Transverse colon (tissue), 4 donors: ENCODE measurements around the gene PACRG. TPM values are rescaled to one million over a fixed set of nuclear protein-coding genes. Genes with fewer than 3 reads are reported as not detected.

ENCODE experiments used
- DNase-seq: peaks from one replicate; pipeline ENCODE4 v3.0.0-alpha.2; 2019
- H3K27ac ChIP-seq, 4 donors: fragments of 200-600 bp; sonication (generic); 2 replicates each; pipeline ENCODE4 v1.5.1; 2016 to 2018; ENCODE audit warnings: inconsistent platforms in 4 of 4
- H3K27me3 ChIP-seq: fragments of 200-600 bp; sonication (generic); 2 replicates; pipeline ENCODE4 v1.5.1; 2017; ENCODE audit warnings: inconsistent platforms
- H3K36me3 ChIP-seq, 4 donors: fragments of 200-600 bp; sonication (generic); 2 replicates each; pipeline ENCODE4 v1.5.1; 2017 to 2019; ENCODE audit warnings: inconsistent platforms in 4 of 4
- H3K4me1 ChIP-seq, 4 donors: fragments of 200-600 bp; sonication (generic); 2 replicates each; pipeline ENCODE4 v1.5.1; 2017 to 2020; ENCODE audit warnings: inconsistent platforms in 4 of 4
- H3K4me3 ChIP-seq, 4 donors: fragments of 200-600 bp; sonication (generic); 1 replicate in 1 of 4; 2 replicates in 3 of 4; pipeline versions ENCODE4 v1.5.1 to v1.6.1; 2017 to 2019; ENCODE audit warnings: inconsistent platforms in 4 of 4
- H3K9me3 ChIP-seq, 2 donors: fragments of 200-600 bp; sonication (generic); 2 replicates each; pipeline ENCODE4 v1.5.1; 2017 to 2019; ENCODE audit warnings: inconsistent platforms in 2 of 2
- CTCF ChIP-seq, 5 experiments: fragments of 200-600 bp in 3 of 5; fragments of 450-650 bp in 2 of 5; sonication (generic) in 3 of 5; IDR thresholded peaks; 1 replicate in 2 of 5; 2 replicates in 3 of 5; pipeline ENCODE4 v1.5.1; 2016 to 2017; ENCODE audit warnings: antibody characterized with exemption in 5 of 5, inconsistent platforms in 3 of 5, mild to moderate bottlenecking in 2 of 5, moderate library complexity in 1 of 5
- EP300 ChIP-seq: sonication (generic); formaldehyde crosslinking; IDR thresholded peaks from one replicate; pipeline ENCODE4 v1.6.1; 2017; ENCODE audit warnings: antibody characterized with exemption, low read depth
- POLR2A ChIP-seq: fragments of 450-650 bp; IDR thresholded peaks from one replicate; pipeline ENCODE4 v1.6.1; 2016; ENCODE audit warnings: antibody characterized with exemption, mild to moderate bottlenecking, moderate library complexity
- POLR2AphosphoS5 ChIP-seq, 3 donors: sonication (generic); formaldehyde crosslinking; IDR thresholded peaks; one replicate each; pipeline ENCODE4 v1.6.1; 2016; ENCODE audit warnings: antibody characterized with exemption in 3 of 3
- WGBS, 2 donors: methylation state at CpG; one replicate each; pipeline ENCODE4 v1.1.5; 2018; ENCODE audit warnings: low coverage in 1 of 2; 5-methylcytosine and 5-hydroxymethylcytosine counted together
- in situ Hi-C, 4 donors: fragments of 200-750 bp; cut with MboI; loops; one replicate each; pipeline versions ENCODE4 v1.15.0 to v1.15.1; 2017; ENCODE audit warnings: low sequenced_read_pairs in 3 of 4, low pct_ligation_motif_present in 1 of 4, low pct_unique_long_range_greater_than_20kb in 1 of 4
- intact Hi-C: fragments of 100-400 bp; cut with DNase I; formaldehyde crosslinking; loops from one replicate; pipeline ENCODE4 v1.15.1; 2023; ENCODE audit warnings: low total_unique reads
- total RNA-seq, 4 donors: library from RNA; depleted of rRNA; stranded (reverse); fragments of >200 nt; gene quantifications; one replicate each; pipeline ENCODE4 v1.1.0, GENCODE V29; 2016

Gene PACRG
- total RNA-seq, 4 donors from 2014 or later, result 1.2 to 13.8 (median 1.4) TPM; not detected in 1

- H3K4me1 ChIP-seq, result no peaks in the 10 kb centered on the region
- intact Hi-C loops (no loop called here), in situ Hi-C loops (no loop called here)
- TF ChIP-seq POLR2A, result no peak
- TF ChIP-seq POLR2AphosphoS5 (IDR thresholded peaks at IDR 0.05), result no peak
- no peak for TF ChIP-seq EP300
- no peak for TF ChIP-seq CTCF (IDR thresholded peaks at IDR 0.05)
- 85% methylated on average over 9 of the region's 9 CpGs; no CpG with 5 or more reads in 1 of the 2 donors for WGBS, 2 donors
- no peaks in the 10 kb centered on the region for H3K27me3 ChIP-seq
- H3K9me3 ChIP-seq, result no peaks in the 10 kb centered on the region
- no peak overlapping the region for H3K27ac ChIP-seq
- H3K4me3 ChIP-seq, result no peak overlapping the region
- DNase-seq, result no peak
- no peaks in the 10 kb centered on the region for H3K36me3 ChIP-seq
These were observed 503.1 kb downstream of the PACRG start for GRCh38 chr6:163230901-163231300.

GRCh38 chr6:163231356-163232014 lies 503.7 kb downstream of the PACRG start:
- no peak overlapping the region for H3K27ac ChIP-seq

GRCh38 chr6:163232015-163232523 lies 504.3 kb downstream of the PACRG start:
- H3K27ac ChIP-seq, result no peak overlapping the region
- intact Hi-C loops, result no loop called here

More at GRCh38 chr6:163231356-163232014, 503.7 kb downstream of the PACRG start:
- no peak overlapping the region for H3K4me3 ChIP-seq
- no peaks in the 10 kb centered on the region for H3K9me3 ChIP-seq
- WGBS, 2 donors, result 42 to 79% methylated on average over 3 to 10 of the region's 10 CpGs
- no peaks in the 10 kb centered on the region for H3K27me3 ChIP-seq
- in situ Hi-C loops (no loop called here), intact Hi-C loops (no loop called here)
- no peak for DNase-seq
- H3K4me1 ChIP-seq, result no peaks in the 10 kb centered on the region
- no peaks in the 10 kb centered on the region for H3K36me3 ChIP-seq
- TF ChIP-seq POLR2AphosphoS5 (IDR thresholded peaks at IDR 0.05), result no peak
- no peak for TF ChIP-seq CTCF (IDR thresholded peaks at IDR 0.05)
- no peak for TF ChIP-seq POLR2A
- TF ChIP-seq EP300, result no peak

GRCh38 chr6:163232649-163233048 lies 504.9 kb downstream of the PACRG start:
- no peak for DNase-seq
- in situ Hi-C loops, result no loop called here
- TF ChIP-seq CTCF (IDR thresholded peaks at IDR 0.05) (no peak), POLR2AphosphoS5 (IDR thresholded peaks at IDR 0.05) (no peak), EP300 (no peak), POLR2A (no peak)
- Histone ChIP-seq H3K27ac (no peak overlapping the region), H3K4me3 (no peak overlapping the region), H3K36me3 (no peaks in the 10 kb centered on the region), H3K9me3 (no peaks in the 10 kb centered on the region), H3K27me3 (no peaks in the 10 kb centered on the region), H3K4me1 (no peaks in the 10 kb centered on the region)
- 57 to 75% methylated on average over 3 to 6 of the region's 6 CpGs for WGBS, 2 donors
- intact Hi-C loops, result no loop called here

More at GRCh38 chr6:163232015-163232523, 504.3 kb downstream of the PACRG start:
- H3K4me3 ChIP-seq, result no peak overlapping the region
- TF ChIP-seq POLR2AphosphoS5 (IDR thresholded peaks at IDR 0.05), result no peak
- TF ChIP-seq CTCF (IDR thresholded peaks at IDR 0.05), result no peak
- TF ChIP-seq EP300, result no peak
- no peak for TF ChIP-seq POLR2A
- in situ Hi-C loops, result no loop called here
- DNase-seq, result no peak
- no peaks in the 10 kb centered on the region for H3K27me3 ChIP-seq
- no peaks in the 10 kb centered on the region for H3K9me3 ChIP-seq
- WGBS, 2 donors, result 89% methylated on average over 7 of the region's 7 CpGs; no CpG with 5 or more reads in 1 of the 2 donors
- H3K36me3 ChIP-seq, result no peaks in the 10 kb centered on the region
- H3K4me1 ChIP-seq, result no peaks in the 10 kb centered on the region
